Measurements from ENCODE around the gene ZFYVE28. TPM values are rescaled to one million over a fixed set of nuclear protein-coding genes. Genes with fewer than 3 reads are reported as not detected.

Gene ZFYVE28
- total RNA-seq, 1 experiment from 2014 or later, result 0.82 TPM

DNA sequence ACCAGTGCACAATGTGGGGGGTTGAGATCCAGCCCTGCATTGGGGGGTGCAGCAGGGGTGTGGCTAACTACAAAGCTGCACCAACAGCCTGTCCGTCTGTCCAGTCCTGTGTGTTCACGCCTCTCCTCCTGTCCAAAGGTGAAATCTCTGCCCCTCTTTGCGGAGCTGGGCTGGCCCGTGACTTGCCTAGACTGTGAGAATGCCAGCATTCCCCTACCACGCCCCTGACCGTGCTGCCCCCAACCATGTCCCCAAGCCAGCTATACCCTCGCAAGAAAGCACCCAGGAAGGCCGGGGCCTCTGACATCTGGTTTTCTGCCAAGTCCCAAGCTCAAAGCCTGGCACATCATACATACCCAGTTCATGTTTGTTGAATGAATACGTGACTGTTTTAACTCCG is 19.2 kb downstream of the ZFYVE28 start:
- Histone ChIP-seq H3K4me3 (ENCODE audit: low read depth, low read length) (no peak overlapping the region), H3K9me3 (no peaks in the 10 kb centered on the region), H3K4me1 (no peaks in the 10 kb centered on the region), H3K27me3 (replicated peaks; ENCODE audit: control insufficient read depth, insufficient read depth, low read length) (no peaks in the 10 kb centered on the region), H3K36me3 (ENCODE audit: control insufficient read depth, insufficient read depth, low read length) (no peaks in the 10 kb centered on the region)
- Mint-ChIP-seq H3K4me3 (ENCODE audit: unreplicated experiment) (no peak overlapping the region), H3K9me3 (ENCODE audit: unreplicated experiment) (no peaks in the 10 kb centered on the region), H3K27ac (ENCODE audit: unreplicated experiment) (no peak overlapping the region), H3K27me3 (ENCODE audit: insufficient read depth, unreplicated experiment) (peaks cover 3% of the 10 kb centered on the region), H3K4me1 (ENCODE audit: low read depth, unreplicated experiment) (no peaks in the 10 kb centered on the region), H3K36me3 (ENCODE audit: insufficient read depth, unreplicated experiment) (no peaks in the 10 kb centered on the region)
- TF ChIP-seq, protein P1, sequence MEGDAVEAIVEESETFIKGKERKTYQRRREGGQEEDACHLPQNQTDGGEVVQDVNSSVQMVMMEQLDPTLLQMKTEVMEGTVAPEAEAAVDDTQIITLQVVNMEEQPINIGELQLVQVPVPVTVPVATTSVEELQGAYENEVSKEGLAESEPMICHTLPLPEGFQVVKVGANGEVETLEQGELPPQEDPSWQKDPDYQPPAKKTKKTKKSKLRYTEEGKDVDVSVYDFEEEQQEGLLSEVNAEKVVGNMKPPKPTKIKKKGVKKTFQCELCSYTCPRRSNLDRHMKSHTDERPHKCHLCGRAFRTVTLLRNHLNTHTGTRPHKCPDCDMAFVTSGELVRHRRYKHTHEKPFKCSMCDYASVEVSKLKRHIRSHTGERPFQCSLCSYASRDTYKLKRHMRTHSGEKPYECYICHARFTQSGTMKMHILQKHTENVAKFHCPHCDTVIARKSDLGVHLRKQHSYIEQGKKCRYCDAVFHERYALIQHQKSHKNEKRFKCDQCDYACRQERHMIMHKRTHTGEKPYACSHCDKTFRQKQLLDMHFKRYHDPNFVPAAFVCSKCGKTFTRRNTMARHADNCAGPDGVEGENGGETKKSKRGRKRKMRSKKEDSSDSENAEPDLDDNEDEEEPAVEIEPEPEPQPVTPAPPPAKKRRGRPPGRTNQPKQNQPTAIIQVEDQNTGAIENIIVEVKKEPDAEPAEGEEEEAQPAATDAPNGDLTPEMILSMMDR (IDR thresholded peaks at IDR 0.05; ENCODE audit: insufficient read depth in 1 of 2, low read depth in 1 of 2, low read length in 1 of 2, severe bottlenecking in 1 of 2, unreplicated experiment in 1 of 2), result no peak
- no peak for DNase-seq
- ChIA-PET CTCF (no interaction called here), POLR2A (no interaction called here)
- intact Hi-C loops (cut with micrococcal nuclease; ENCODE audit: unreplicated experiment), result no loop called here
- BruUV-seq (replicated peaks), result no TSS peak

DNA sequence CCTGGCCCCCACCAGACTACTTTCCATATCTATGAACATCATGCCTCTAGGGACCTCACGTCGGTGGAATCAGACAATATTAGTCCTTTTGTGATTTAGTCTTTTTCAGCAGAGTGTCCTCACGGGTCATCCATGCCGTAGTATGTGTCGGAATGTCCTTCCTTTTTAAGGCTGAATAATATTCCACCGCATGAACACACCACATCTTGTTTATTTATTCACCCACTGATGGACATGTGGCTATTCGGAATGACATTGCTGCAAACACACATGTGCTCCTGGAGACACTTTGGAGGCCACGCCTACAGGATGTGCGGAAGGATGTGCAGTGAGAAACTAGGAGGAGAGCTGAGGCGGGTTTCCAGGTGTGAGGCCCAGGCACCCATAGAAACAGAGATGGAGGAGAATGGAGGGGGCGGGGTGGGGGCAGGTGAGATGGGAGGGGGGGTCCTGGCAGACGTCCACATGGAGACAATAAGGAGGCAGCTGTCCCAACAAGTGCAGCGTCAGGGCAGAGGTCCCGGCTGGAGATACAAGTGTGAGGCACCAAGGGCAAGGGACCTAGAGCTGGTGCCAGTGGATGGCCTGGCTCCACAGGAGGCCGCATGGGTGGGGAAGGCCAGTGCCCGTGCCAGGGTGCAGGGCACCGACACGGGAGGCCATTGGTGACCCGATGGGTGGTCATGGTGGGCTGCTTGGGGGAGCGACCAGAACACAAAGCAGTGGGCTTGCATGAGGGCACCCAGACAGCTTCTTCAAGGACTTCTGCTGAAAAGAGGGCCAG is 20.7 kb downstream of the ZFYVE28 start:
- CTCF ChIA-PET, result no interaction called here
- no peak for DNase-seq
- Histone ChIP-seq H3K27me3 (replicated peaks; ENCODE audit: control insufficient read depth, insufficient read depth, low read length) (no peaks in the 10 kb centered on the region), H3K4me1 (no peaks in the 10 kb centered on the region), H3K9me3 (no peaks in the 10 kb centered on the region), H3K4me3 (ENCODE audit: low read depth, low read length) (no peak overlapping the region), H3K36me3 (ENCODE audit: control insufficient read depth, insufficient read depth, low read length) (no peaks in the 10 kb centered on the region)
- TF ChIP-seq, protein P1 (IDR thresholded peaks at IDR 0.05; ENCODE audit: insufficient read depth in 1 of 2, low read depth in 1 of 2, low read length in 1 of 2, severe bottlenecking in 1 of 2, unreplicated experiment in 1 of 2), result no peak
- no peaks in the 10 kb centered on the region for H3K9me3 Mint-ChIP-seq (ENCODE audit: unreplicated experiment)
- intact Hi-C loops (cut with micrococcal nuclease; ENCODE audit: unreplicated experiment), result no loop called here
- no TSS peak for BruUV-seq (replicated peaks)
- POLR2A ChIA-PET, result no interaction called here
- H3K4me1 Mint-ChIP-seq (ENCODE audit: low read depth, unreplicated experiment), result no peaks in the 10 kb centered on the region
- no peak overlapping the region for H3K27ac Mint-ChIP-seq (ENCODE audit: unreplicated experiment)
- no peak overlapping the region for H3K4me3 Mint-ChIP-seq (ENCODE audit: unreplicated experiment)
- H3K36me3 Mint-ChIP-seq (ENCODE audit: insufficient read depth, unreplicated experiment), result no peaks in the 10 kb centered on the region
- peaks cover 3% of the 10 kb centered on the region for H3K27me3 Mint-ChIP-seq (ENCODE audit: insufficient read depth, unreplicated experiment)

DNA sequence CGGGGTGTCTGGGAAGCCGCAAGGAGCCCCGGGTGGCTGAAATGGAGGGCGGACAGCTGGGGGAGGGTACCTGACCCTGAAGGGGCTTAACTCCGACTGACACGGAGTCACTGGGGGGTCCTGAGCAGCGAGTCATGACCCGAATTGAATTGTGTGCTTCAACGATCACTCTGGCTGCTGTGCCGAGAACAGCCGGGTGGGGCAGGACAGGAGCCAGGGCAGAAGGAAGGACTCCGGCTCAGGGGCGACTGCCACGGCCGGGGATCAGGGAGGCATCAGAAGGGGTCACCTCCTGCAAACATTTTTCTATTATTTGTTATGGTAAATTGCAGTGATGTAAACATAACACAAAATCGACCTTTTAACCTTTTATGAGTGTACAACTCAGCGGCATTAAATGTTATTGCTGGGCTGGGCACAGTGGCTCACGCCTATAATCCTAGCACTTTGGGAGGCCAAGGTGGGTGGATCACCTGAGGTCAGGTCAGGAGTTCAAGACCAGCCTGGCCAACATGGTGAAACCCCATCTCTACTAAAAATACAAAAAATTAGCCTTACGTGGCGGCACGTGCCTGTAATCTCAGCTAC is 21.6 kb downstream of the ZFYVE28 start:
- H3K36me3 Mint-ChIP-seq (ENCODE audit: insufficient read depth, unreplicated experiment), result no peaks in the 10 kb centered on the region
- H3K9me3 ChIP-seq, result no peaks in the 10 kb centered on the region
- ChIA-PET POLR2A (no interaction called here), CTCF (no interaction called here)
- H3K4me1 ChIP-seq, result no peaks in the 10 kb centered on the region
- H3K36me3 ChIP-seq (ENCODE audit: control insufficient read depth, insufficient read depth, low read length), result no peaks in the 10 kb centered on the region
- H3K27me3 Mint-ChIP-seq (ENCODE audit: insufficient read depth, unreplicated experiment), result peaks cover 3% of the 10 kb centered on the region
- TF ChIP-seq, protein P1 (IDR thresholded peaks at IDR 0.05; ENCODE audit: insufficient read depth in 1 of 2, low read depth in 1 of 2, low read length in 1 of 2, severe bottlenecking in 1 of 2, unreplicated experiment in 1 of 2), result no peak
- no peak overlapping the region for H3K4me3 ChIP-seq (ENCODE audit: low read depth, low read length)
- BruUV-seq (replicated peaks), result no TSS peak
- DNase-seq, result no peak
- H3K9me3 Mint-ChIP-seq (ENCODE audit: unreplicated experiment), result no peaks in the 10 kb centered on the region
- intact Hi-C loops (cut with micrococcal nuclease; ENCODE audit: unreplicated experiment), result no loop called here
- H3K27me3 ChIP-seq (replicated peaks; ENCODE audit: control insufficient read depth, insufficient read depth, low read length), result no peaks in the 10 kb centered on the region
- H3K27ac Mint-ChIP-seq (ENCODE audit: unreplicated experiment), result no peak overlapping the region
- H3K4me3 Mint-ChIP-seq (ENCODE audit: unreplicated experiment), result no peak overlapping the region
- no peaks in the 10 kb centered on the region for H3K4me1 Mint-ChIP-seq (ENCODE audit: low read depth, unreplicated experiment)

Measured in Caco-2 (cell line).